ENCODE results near the gene PKN3.

DNA sequence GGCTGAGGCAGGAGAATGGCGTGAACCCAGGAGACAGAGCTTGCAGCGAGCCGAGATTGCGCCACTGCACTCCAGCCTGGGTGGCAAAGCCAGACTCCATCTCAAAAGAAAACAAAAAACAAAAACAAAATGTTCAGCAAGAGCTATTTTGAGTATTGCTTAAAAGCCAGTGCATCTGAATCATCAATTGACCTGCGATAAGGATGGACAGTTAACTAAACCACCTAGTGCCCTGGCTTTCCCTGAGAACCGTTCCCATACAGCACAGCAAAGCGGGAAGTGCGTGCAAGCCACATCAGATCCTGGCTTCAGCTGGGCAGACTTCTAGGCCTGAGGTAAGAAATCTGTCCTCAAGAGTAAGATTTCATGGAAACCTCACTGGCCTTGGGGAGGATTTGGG is 48.4 kb upstream of the PKN3 start:
- TF ChIP-seq POLR2A (IDR thresholded peaks at IDR 0.05) (no peak), EP300 (IDR thresholded peaks at IDR 0.05) (no peak)
- TF ChIP-seq, protein P1, sequence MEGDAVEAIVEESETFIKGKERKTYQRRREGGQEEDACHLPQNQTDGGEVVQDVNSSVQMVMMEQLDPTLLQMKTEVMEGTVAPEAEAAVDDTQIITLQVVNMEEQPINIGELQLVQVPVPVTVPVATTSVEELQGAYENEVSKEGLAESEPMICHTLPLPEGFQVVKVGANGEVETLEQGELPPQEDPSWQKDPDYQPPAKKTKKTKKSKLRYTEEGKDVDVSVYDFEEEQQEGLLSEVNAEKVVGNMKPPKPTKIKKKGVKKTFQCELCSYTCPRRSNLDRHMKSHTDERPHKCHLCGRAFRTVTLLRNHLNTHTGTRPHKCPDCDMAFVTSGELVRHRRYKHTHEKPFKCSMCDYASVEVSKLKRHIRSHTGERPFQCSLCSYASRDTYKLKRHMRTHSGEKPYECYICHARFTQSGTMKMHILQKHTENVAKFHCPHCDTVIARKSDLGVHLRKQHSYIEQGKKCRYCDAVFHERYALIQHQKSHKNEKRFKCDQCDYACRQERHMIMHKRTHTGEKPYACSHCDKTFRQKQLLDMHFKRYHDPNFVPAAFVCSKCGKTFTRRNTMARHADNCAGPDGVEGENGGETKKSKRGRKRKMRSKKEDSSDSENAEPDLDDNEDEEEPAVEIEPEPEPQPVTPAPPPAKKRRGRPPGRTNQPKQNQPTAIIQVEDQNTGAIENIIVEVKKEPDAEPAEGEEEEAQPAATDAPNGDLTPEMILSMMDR (IDR thresholded peaks at IDR 0.05): no peak

Measured in tibial nerve (tissue), 4 donors.